ENCODE measurements around the gene PRKCD.

GRCh38 chr3:53195066-53195450 lies 34.0 kb downstream of the PRKCD start:
- TF ChIP-seq EP300 (IDR thresholded peaks at IDR 0.05) (no peak), CTCF (IDR thresholded peaks at IDR 0.05) (no peak)
